GM18858 (cell line): Measurements from ENCODE around the gene DUSP10.
A peak's percentile ranks its signal among the peaks of the same experiment; 100 is the strongest.

Experiments
- ATAC-seq: cut with Tn5 transposase; IDR thresholded peaks from one replicate; pipeline ENCODE4 v1.9.1; 2021; ENCODE audit not compliant: unreplicated experiment

The DUSP10 gene

GRCh38 chr1:221734187-221734586, 7.7 kb downstream of the DUSP10 start:
- ATAC-seq: no peak

- no peak for ATAC-seq
These were observed 9.8 kb downstream of the DUSP10 start for GRCh38 chr1:221732052-221732451.

GRCh38 chr1:221729771-221730330, 12.0 kb downstream of the DUSP10 start:
- ATAC-seq: no peak

- ATAC-seq: no peak
These were observed 13.8 kb downstream of the DUSP10 start for GRCh38 chr1:221728037-221728505.

GRCh38 chr1:221727146-221728036, 14.5 kb downstream of the DUSP10 start:
- ATAC-seq: no peak

GRCh38 chr1:221725735-221726672, 15.9 kb downstream of the DUSP10 start:
- ATAC-seq: peak; percentile 67

- no peak for ATAC-seq
These were observed 16.8 kb downstream of the DUSP10 start for GRCh38 chr1:221724931-221725605.

- no peak for ATAC-seq
These were observed 18.0 kb downstream of the DUSP10 start for GRCh38 chr1:221723848-221724236.

GRCh38 chr1:221723018-221723847, 18.7 kb downstream of the DUSP10 start:
- ATAC-seq: no peak

GRCh38 chr1:221722254-221723017, 19.5 kb downstream of the DUSP10 start:
- no peak for ATAC-seq

GRCh38 chr1:221720545-221720944, 21.3 kb downstream of the DUSP10 start:
- ATAC-seq: no peak

- ATAC-seq: no peak
These were observed 21.9 kb downstream of the DUSP10 start for GRCh38 chr1:221719987-221720386.

- no peak for ATAC-seq
These were observed 22.7 kb downstream of the DUSP10 start for GRCh38 chr1:221719278-221719597.

GRCh38 chr1:221718381-221719277, 23.3 kb downstream of the DUSP10 start:
- ATAC-seq: no peak

- no peak for ATAC-seq
These were observed 24.4 kb downstream of the DUSP10 start for GRCh38 chr1:221717485-221717853.

GRCh38 chr1:221716713-221717484, 25.0 kb downstream of the DUSP10 start:
- ATAC-seq: no peak

GRCh38 chr1:221715321-221716169, 26.3 kb downstream of the DUSP10 start:
- no peak for ATAC-seq
